ENCODE results near the gene PDE11A.
A peak's percentile ranks its signal among the peaks of the same experiment; 100 is the strongest.

The PDE11A gene

GRCh38 chr2:178074123-178075005 lies 1.8 kb upstream of the PDE11A start:
- Histone ChIP-seq H3K36me3 (ENCODE audit: control insufficient read depth, insufficient read depth, low read length) (no peaks in the 10 kb centered on the region), H3K4me1 (ENCODE audit: control insufficient read depth, insufficient read depth, low read length, poor library complexity, severe bottlenecking) (peaks cover 19% of the 10 kb centered on the region), H3K9me3 (ENCODE audit: control insufficient read depth, low read length) (no peaks in the 10 kb centered on the region), H3K4me3 (ENCODE audit: extremely low read depth, insufficient read depth, low read length, poor library complexity, severe bottlenecking) (no peak overlapping the region), H3K27ac (ENCODE audit: low read depth, low read length, severe bottlenecking) (peak overlapping the region; percentile 10)
- WGBS, 2 experiments (ENCODE audit: insufficient coverage in 2 of 2), result 89 to 96% methylated on average over 5 to 7 of the region's 8 CpGs

- H3K4me3 ChIP-seq (ENCODE audit: extremely low read depth, insufficient read depth, low read length, poor library complexity, severe bottlenecking), result no peak overlapping the region
- H3K9me3 ChIP-seq (ENCODE audit: control insufficient read depth, low read length), result no peaks in the 10 kb centered on the region
- WGBS, 2 experiments (ENCODE audit: insufficient coverage in 2 of 2), result 96 to 97% methylated on average over 11 of the region's 11 CpGs
- H3K36me3 ChIP-seq (ENCODE audit: control insufficient read depth, insufficient read depth, low read length), result no peaks in the 10 kb centered on the region
- H3K4me1 ChIP-seq (ENCODE audit: control insufficient read depth, insufficient read depth, low read length, poor library complexity, severe bottlenecking), result peaks cover 19% of the 10 kb centered on the region
- no peak overlapping the region for H3K27ac ChIP-seq (ENCODE audit: low read depth, low read length, severe bottlenecking)
Measured at GRCh38 chr2:178072000-178072382, 586 bp downstream of the PDE11A start.

GRCh38 chr2:178070824-178071223 lies 1.8 kb downstream of the PDE11A start:
- 90% methylated on average over 1 of the region's 2 CpGs; no CpG with 5 or more reads in 1 of the 2 experiments for WGBS, 2 experiments (ENCODE audit: insufficient coverage in 2 of 2)
- Histone ChIP-seq H3K9me3 (ENCODE audit: control insufficient read depth, low read length) (no peaks in the 10 kb centered on the region), H3K27ac (ENCODE audit: low read depth, low read length, severe bottlenecking) (no peak overlapping the region), H3K4me1 (ENCODE audit: control insufficient read depth, insufficient read depth, low read length, poor library complexity, severe bottlenecking) (peaks cover 19% of the 10 kb centered on the region), H3K4me3 (ENCODE audit: extremely low read depth, insufficient read depth, low read length, poor library complexity, severe bottlenecking) (no peak overlapping the region), H3K36me3 (ENCODE audit: control insufficient read depth, insufficient read depth, low read length) (no peaks in the 10 kb centered on the region)

- Histone ChIP-seq H3K4me1 (ENCODE audit: control insufficient read depth, insufficient read depth, low read length, poor library complexity, severe bottlenecking) (peaks cover 19% of the 10 kb centered on the region), H3K27ac (ENCODE audit: low read depth, low read length, severe bottlenecking) (no peak overlapping the region), H3K4me3 (ENCODE audit: extremely low read depth, insufficient read depth, low read length, poor library complexity, severe bottlenecking) (no peak overlapping the region), H3K9me3 (ENCODE audit: control insufficient read depth, low read length) (no peaks in the 10 kb centered on the region), H3K36me3 (ENCODE audit: control insufficient read depth, insufficient read depth, low read length) (no peaks in the 10 kb centered on the region)
- 67 to 78% methylated on average over 1 of the region's 1 CpG for WGBS, 2 experiments (ENCODE audit: insufficient coverage in 2 of 2)
Measured at GRCh38 chr2:178069551-178069950, 3.0 kb downstream of the PDE11A start.

GRCh38 chr2:178068823-178069454 lies 3.6 kb downstream of the PDE11A start:
- no CpG with 5 or more reads among the region's 1 CpG for WGBS, 2 experiments (ENCODE audit: insufficient coverage in 2 of 2)

GRCh38 chr2:178066890-178067669 lies 5.5 kb downstream of the PDE11A start:
- Histone ChIP-seq H3K27ac (ENCODE audit: low read depth, low read length, severe bottlenecking) (no peak overlapping the region), H3K4me3 (ENCODE audit: extremely low read depth, insufficient read depth, low read length, poor library complexity, severe bottlenecking) (no peak overlapping the region), H3K4me1 (ENCODE audit: control insufficient read depth, insufficient read depth, low read length, poor library complexity, severe bottlenecking) (peaks cover 7% of the 10 kb centered on the region), H3K36me3 (ENCODE audit: control insufficient read depth, insufficient read depth, low read length) (no peaks in the 10 kb centered on the region), H3K9me3 (ENCODE audit: control insufficient read depth, low read length) (no peaks in the 10 kb centered on the region)
- 89 to 100% methylated on average over 1 of the region's 1 CpG for WGBS, 2 experiments (ENCODE audit: insufficient coverage in 2 of 2)

More at GRCh38 chr2:178068823-178069454, 3.6 kb downstream of the PDE11A start:
- H3K4me1 ChIP-seq (ENCODE audit: control insufficient read depth, insufficient read depth, low read length, poor library complexity, severe bottlenecking), result peaks cover 18% of the 10 kb centered on the region
- no peak overlapping the region for H3K4me3 ChIP-seq (ENCODE audit: extremely low read depth, insufficient read depth, low read length, poor library complexity, severe bottlenecking)
- no peaks in the 10 kb centered on the region for H3K9me3 ChIP-seq (ENCODE audit: control insufficient read depth, low read length)
- no peak overlapping the region for H3K27ac ChIP-seq (ENCODE audit: low read depth, low read length, severe bottlenecking)
- no peaks in the 10 kb centered on the region for H3K36me3 ChIP-seq (ENCODE audit: control insufficient read depth, insufficient read depth, low read length)

- 100% methylated on average over 1 to 2 of the region's 3 CpGs for WGBS, 2 experiments (ENCODE audit: insufficient coverage in 2 of 2)
- peaks cover 3% of the 10 kb centered on the region for H3K4me1 ChIP-seq (ENCODE audit: control insufficient read depth, insufficient read depth, low read length, poor library complexity, severe bottlenecking)
- H3K27ac ChIP-seq (ENCODE audit: low read depth, low read length, severe bottlenecking), result no peak overlapping the region
- H3K36me3 ChIP-seq (ENCODE audit: control insufficient read depth, insufficient read depth, low read length), result no peaks in the 10 kb centered on the region
- no peaks in the 10 kb centered on the region for H3K9me3 ChIP-seq (ENCODE audit: control insufficient read depth, low read length)
- no peak overlapping the region for H3K4me3 ChIP-seq (ENCODE audit: extremely low read depth, insufficient read depth, low read length, poor library complexity, severe bottlenecking)
Measured at GRCh38 chr2:178066324-178066723, 6.3 kb downstream of the PDE11A start.

- H3K4me1 ChIP-seq (ENCODE audit: control insufficient read depth, insufficient read depth, low read length, poor library complexity, severe bottlenecking), result no peaks in the 10 kb centered on the region
- 83 to 88% methylated on average over 2 of the region's 2 CpGs for WGBS, 2 experiments (ENCODE audit: insufficient coverage in 2 of 2)
Measured at GRCh38 chr2:178059681-178060080, 12.9 kb downstream of the PDE11A start.

GRCh38 chr2:178059111-178059510 lies 13.5 kb downstream of the PDE11A start:
- 94 to 100% methylated on average over 1 to 2 of the region's 2 CpGs for WGBS, 2 experiments (ENCODE audit: insufficient coverage in 2 of 2)
- H3K4me3 ChIP-seq (ENCODE audit: extremely low read depth, insufficient read depth, low read length, poor library complexity, severe bottlenecking), result no peak overlapping the region
- no peaks in the 10 kb centered on the region for H3K4me1 ChIP-seq (ENCODE audit: control insufficient read depth, insufficient read depth, low read length, poor library complexity, severe bottlenecking)
- no peaks in the 10 kb centered on the region for H3K9me3 ChIP-seq (ENCODE audit: control insufficient read depth, low read length)
- no peaks in the 10 kb centered on the region for H3K36me3 ChIP-seq (ENCODE audit: control insufficient read depth, insufficient read depth, low read length)
- no peak overlapping the region for H3K27ac ChIP-seq (ENCODE audit: low read depth, low read length, severe bottlenecking)

More at GRCh38 chr2:178059681-178060080, 12.9 kb downstream of the PDE11A start:
- Histone ChIP-seq H3K4me3 (ENCODE audit: extremely low read depth, insufficient read depth, low read length, poor library complexity, severe bottlenecking) (no peak overlapping the region), H3K27ac (ENCODE audit: low read depth, low read length, severe bottlenecking) (no peak overlapping the region), H3K36me3 (ENCODE audit: control insufficient read depth, insufficient read depth, low read length) (no peaks in the 10 kb centered on the region), H3K9me3 (ENCODE audit: control insufficient read depth, low read length) (no peaks in the 10 kb centered on the region)

GRCh38 chr2:178057179-178057680 lies 15.3 kb downstream of the PDE11A start:
- H3K27ac ChIP-seq (ENCODE audit: low read depth, low read length, severe bottlenecking), result no peak overlapping the region
- H3K36me3 ChIP-seq (ENCODE audit: control insufficient read depth, insufficient read depth, low read length), result no peaks in the 10 kb centered on the region
- no peak overlapping the region for H3K4me3 ChIP-seq (ENCODE audit: extremely low read depth, insufficient read depth, low read length, poor library complexity, severe bottlenecking)
- H3K9me3 ChIP-seq (ENCODE audit: control insufficient read depth, low read length), result no peaks in the 10 kb centered on the region
- no peaks in the 10 kb centered on the region for H3K4me1 ChIP-seq (ENCODE audit: control insufficient read depth, insufficient read depth, low read length, poor library complexity, severe bottlenecking)
- 80% methylated on average over 1 of the region's 2 CpGs; no CpG with 5 or more reads in 1 of the 2 experiments for WGBS, 2 experiments (ENCODE audit: insufficient coverage in 2 of 2)

Data from mesodermal cell (in vitro differentiated cells).